Measurements from ENCODE around the gene TMEM138. TPM values are rescaled to one million over a fixed set of nuclear protein-coding genes. Genes with fewer than 3 reads are reported as not detected.

TMEM138 gene
- 10 to 100 TPM; 14.6 to 28.1 (median 20.7) TPM for total RNA-seq

DNA sequence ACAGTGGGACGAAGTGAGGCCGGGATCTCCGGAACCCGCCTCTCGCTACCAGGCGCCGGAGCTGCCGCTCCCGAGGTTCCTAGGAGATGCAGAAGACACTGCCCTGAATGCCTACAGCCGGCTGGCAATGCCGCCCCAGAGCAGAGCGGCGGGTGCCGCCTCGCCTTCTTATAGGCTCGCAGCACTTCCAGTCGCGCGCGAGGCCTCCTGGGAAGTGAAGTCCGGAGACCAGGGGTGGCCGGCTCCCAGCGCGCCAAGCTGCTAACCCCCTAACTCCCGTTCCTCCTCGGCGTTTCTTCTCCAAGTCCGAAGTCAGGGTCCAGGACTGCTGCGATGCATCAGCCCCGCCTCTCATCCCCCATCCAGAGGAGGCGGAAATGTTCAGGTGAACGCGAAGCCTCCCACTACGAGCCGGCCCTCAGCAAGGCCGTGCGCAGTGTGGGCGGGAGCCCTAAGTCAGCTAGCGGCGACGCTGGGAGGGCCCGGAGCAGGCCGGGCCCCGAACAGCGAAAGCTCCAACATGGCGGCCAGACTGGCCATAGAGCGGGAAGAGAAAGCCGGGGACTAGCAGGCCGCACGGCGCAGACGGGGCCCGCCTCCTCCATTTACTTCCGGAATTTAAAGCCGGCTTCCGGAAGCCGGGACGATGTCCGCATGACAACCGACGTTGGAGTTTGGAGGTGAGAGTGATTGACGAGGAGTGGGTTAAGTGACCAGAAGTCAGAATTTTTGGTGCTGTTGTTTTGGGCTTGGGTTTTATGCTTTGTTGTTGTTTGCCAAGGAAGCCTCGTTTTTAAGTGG lies at the start of gene TMEM138, which contains the start of gene CYB561A3:
TSS of gene TMEM138 (plus strand) at position 634 of the 801 bp plus-strand sequence. CDS start 2,017 bp downstream, outside the sequence.
TSS of gene CYB561A3 (minus strand) at position 142 of the 801 bp plus-strand sequence. CDS start 5,169 bp downstream, outside the sequence.
- peak; percentile 83 for DNase-seq
- Histone ChIP-seq H3K4me3 (peak within 1 kb of the TSS; percentile 53 to 94 (median 75)), H3K27me3 (no peaks in the 10 kb centered on the region), H3K4me1 (peaks cover 14 to 62% (median 26%) of the 10 kb centered on the region in 3 donors), H3K9me3 (no peaks in the 10 kb centered on the region), H3K36me3 (peaks cover 5 to 33% (median 28%) of the 10 kb centered on the region in 3 donors), H3K27ac (peak within 1 kb of the TSS; percentile 91 to 99 (median 98))
- 1% methylated on average over 18 to 29 of the region's 63 CpGs for WGBS, 2 donors
- TF ChIP-seq POLR2A (IDR thresholded peaks at IDR 0.05), result peak in 3 of 4 donors; percentile 8 to 84 (median 80)
- TF ChIP-seq, protein P1, sequence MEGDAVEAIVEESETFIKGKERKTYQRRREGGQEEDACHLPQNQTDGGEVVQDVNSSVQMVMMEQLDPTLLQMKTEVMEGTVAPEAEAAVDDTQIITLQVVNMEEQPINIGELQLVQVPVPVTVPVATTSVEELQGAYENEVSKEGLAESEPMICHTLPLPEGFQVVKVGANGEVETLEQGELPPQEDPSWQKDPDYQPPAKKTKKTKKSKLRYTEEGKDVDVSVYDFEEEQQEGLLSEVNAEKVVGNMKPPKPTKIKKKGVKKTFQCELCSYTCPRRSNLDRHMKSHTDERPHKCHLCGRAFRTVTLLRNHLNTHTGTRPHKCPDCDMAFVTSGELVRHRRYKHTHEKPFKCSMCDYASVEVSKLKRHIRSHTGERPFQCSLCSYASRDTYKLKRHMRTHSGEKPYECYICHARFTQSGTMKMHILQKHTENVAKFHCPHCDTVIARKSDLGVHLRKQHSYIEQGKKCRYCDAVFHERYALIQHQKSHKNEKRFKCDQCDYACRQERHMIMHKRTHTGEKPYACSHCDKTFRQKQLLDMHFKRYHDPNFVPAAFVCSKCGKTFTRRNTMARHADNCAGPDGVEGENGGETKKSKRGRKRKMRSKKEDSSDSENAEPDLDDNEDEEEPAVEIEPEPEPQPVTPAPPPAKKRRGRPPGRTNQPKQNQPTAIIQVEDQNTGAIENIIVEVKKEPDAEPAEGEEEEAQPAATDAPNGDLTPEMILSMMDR (IDR thresholded peaks at IDR 0.05), result peak in 1 of 6 experiments; percentile 16
- intact Hi-C loops (cut with DNase I), result no loop called here

DNA sequence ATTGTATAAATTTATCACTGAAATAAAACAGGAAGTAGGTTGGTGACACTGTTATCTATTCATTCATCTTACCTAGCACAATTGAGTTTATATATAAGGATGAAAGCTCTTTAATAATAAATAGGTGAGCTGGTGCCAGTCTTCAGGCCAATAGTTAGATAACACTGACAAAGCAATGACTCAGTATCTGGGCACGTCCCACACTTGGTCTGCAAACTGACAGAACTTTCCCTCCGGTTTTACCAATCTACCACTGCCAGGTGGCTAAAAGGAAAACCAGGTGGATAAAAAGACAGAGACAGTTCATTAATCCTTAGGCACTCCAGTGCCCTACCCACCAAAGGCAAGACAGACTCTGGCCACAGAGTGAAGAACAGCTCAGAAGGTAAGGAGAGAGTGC lies 46.9 kb upstream of the TMEM138 start:
- DNase-seq, result no peak

DNA sequence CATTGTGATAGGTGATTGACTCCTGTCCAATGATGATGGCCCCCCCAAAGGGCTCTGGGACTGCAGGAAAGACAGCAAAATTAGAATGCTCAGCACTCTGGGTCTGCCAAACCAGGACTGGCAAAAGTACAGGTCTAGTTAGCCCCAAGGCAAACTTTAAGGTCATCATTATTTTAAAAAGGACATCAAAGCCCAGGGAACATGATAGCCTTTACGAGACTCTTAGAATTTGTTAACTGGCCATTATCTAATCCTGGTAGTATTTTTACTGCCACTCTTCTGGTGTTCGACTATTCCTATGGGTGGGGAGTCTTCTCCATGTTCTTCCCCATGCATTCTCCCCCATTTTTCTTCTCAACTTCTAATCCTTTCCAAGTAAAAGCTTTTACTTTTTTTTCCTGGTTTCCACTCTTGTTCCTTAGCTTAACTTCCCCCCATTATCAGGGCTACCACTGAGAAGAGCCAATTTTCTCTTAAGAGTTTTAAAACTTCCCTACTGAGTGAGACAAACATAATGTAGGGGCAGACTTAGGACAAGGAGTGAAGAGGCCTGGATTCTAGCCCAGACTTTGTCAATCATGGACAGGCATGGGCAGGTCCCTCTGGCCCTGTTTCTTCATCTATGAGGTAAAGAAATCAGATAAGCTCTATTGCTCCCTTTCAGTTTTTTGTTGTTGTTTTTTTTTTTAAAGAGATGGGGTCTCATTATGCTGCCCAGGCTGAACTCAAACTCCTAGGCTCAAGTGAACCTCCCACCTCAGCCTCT lies 36.3 kb upstream of the TMEM138 start:
- peaks cover under 1 to 52% (median 13%) of the 10 kb centered on the region in 3 donors for H3K4me1 ChIP-seq
- TF ChIP-seq POLR2A (IDR thresholded peaks at IDR 0.05), result no peak
- TF ChIP-seq, protein P1 (IDR thresholded peaks at IDR 0.05), result no peak
- H3K27me3 ChIP-seq, result no peaks in the 10 kb centered on the region
- H3K27ac ChIP-seq, result peak overlapping the region in 2 of 4 donors; percentile 31 to 38
- H3K36me3 ChIP-seq, result peaks cover 43 to 91% (median 46%) of the 10 kb centered on the region in 3 donors
- intact Hi-C loops (cut with DNase I), result no loop called here
- H3K9me3 ChIP-seq, result no peaks in the 10 kb centered on the region
- 29 to 48% methylated on average over 2 of the region's 2 CpGs for WGBS, 2 donors
- DNase-seq, result no peak
- H3K4me3 ChIP-seq, result no peak overlapping the region

More for the DNA sequence above, 46.9 kb upstream of the TMEM138 start:
- 20 to 50% methylated on average over 1 to 2 of the region's 2 CpGs for WGBS, 2 donors
- peaks cover 37 to 100% (median 85%) of the 10 kb centered on the region in 3 donors for H3K36me3 ChIP-seq
- intact Hi-C loops (cut with DNase I), result no loop called here
- H3K9me3 ChIP-seq, result no peaks in the 10 kb centered on the region
- H3K4me3 ChIP-seq, result no peak overlapping the region
- no peak overlapping the region for H3K27ac ChIP-seq
- H3K27me3 ChIP-seq, result no peaks in the 10 kb centered on the region
- TF ChIP-seq, protein P1 (IDR thresholded peaks at IDR 0.05), result no peak
- no peak for TF ChIP-seq POLR2A (IDR thresholded peaks at IDR 0.05)
- H3K4me1 ChIP-seq, result no peaks in the 10 kb centered on the region

DNA sequence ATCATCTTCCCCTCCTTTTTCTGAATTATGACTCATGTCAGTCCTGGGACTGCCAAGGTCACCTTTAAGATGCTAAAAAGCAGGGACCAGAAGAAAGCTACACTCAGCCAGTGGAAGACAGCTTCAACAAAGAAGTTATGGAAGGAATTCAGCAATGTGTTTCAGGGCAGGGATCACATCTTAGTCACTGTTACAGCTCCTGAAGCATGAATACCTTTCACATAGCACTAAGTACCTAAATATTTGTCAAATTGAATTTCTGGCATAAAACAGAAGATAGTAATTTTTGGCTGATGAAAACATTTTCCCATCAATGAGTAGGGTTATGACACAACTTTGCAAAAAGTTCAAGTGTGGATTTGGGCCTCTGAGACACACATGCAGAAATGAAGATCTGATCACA lies 34.5 kb upstream of the TMEM138 start:
- peaks cover 25 to 72% (median 35%) of the 10 kb centered on the region in 3 donors for H3K36me3 ChIP-seq
- H3K27me3 ChIP-seq, result no peaks in the 10 kb centered on the region
- intact Hi-C loops (cut with DNase I), result no loop called here
- H3K4me3 ChIP-seq, result no peak overlapping the region
- H3K4me1 ChIP-seq, result peaks cover 18 to 68% (median 25%) of the 10 kb centered on the region in 3 donors
- no peak overlapping the region for H3K27ac ChIP-seq
- H3K9me3 ChIP-seq, result no peaks in the 10 kb centered on the region
- no peak for TF ChIP-seq POLR2A (IDR thresholded peaks at IDR 0.05)
- TF ChIP-seq, protein P1 (IDR thresholded peaks at IDR 0.05), result no peak
- no peak for DNase-seq
